Epidermal melanocyte (primary cell): ENCODE data around the gene C16orf74.

Source experiments
- DNase-seq: peaks from one replicate; pipeline ENCODE4 v3.0.0; 2011; ENCODE audit warnings: low spot score; ENCODE audit not compliant: insufficient read length

Gene C16orf74

GRCh38 chr16:85658504-85659326 lies 92.2 kb downstream of the C16orf74 start:
- no peak for DNase-seq

GRCh38 chr16:85657996-85658395 lies 92.9 kb downstream of the C16orf74 start:
- DNase-seq: no peak
